ENCODE measurements around the gene CD109. TPM values are rescaled to one million over a fixed set of nuclear protein-coding genes. Genes with fewer than 3 reads are reported as not detected.

The CD109 gene
- total and polyA plus RNA-seq, 2 of the 8 experiments (the other 6 are each of a cell fraction or from before 2014, with no cell fraction given), result 1.4 to 5.3 TPM

GRCh38 chr6:73669005-73669404, 27.0 kb upstream of the CD109 start:
- Histone ChIP-seq H2BK15ac (ENCODE audit: low read length) (no peak overlapping the region), H3K4ac (replicated peaks; ENCODE audit: insufficient read length, low read depth, low read length) (no peak overlapping the region), H3K9me3 (ENCODE audit: insufficient read depth in 2 of 2, low read depth in 1 of 2, low read length in 1 of 2) (no peaks in the 10 kb centered on the region), H3K23me2 (ENCODE audit: low read depth, low read length) (no peaks in the 10 kb centered on the region), H3K9ac (replicated peaks in 1 of 4; ENCODE audit: extremely low read depth in 1 of 4, low read depth in 3 of 4, low read length in 3 of 4) (no peak overlapping the region), H3K36me3 (ENCODE audit: control insufficient read depth in 2 of 4, insufficient read depth in 4 of 4, low read length in 3 of 4) (no peaks in the 10 kb centered on the region), H3K4me1 (replicated peaks in 1 of 4; ENCODE audit: control insufficient read depth in 3 of 4, insufficient read depth in 4 of 4, low read length in 3 of 4) (no peaks in the 10 kb centered on the region), H3K79me2 (ENCODE audit: control insufficient read depth in 1 of 2, insufficient read depth in 2 of 2, low read length in 2 of 2) (no peaks in the 10 kb centered on the region), H4K91ac (replicated peaks; ENCODE audit: insufficient read length, low read length) (no peak overlapping the region), H3K23ac (ENCODE audit: insufficient read length) (no peak overlapping the region), H4K20me1 (replicated peaks in 1 of 2; ENCODE audit: control insufficient read depth in 1 of 2, insufficient read depth in 2 of 2, low read length in 2 of 2) (no peaks in the 10 kb centered on the region), H2BK5ac (ENCODE audit: low read depth, low read length) (no peak overlapping the region), H3K56ac (replicated peaks; ENCODE audit: insufficient read length, low read depth, low read length) (no peak overlapping the region), H3K14ac (ENCODE audit: insufficient read length) (no peak overlapping the region), H4K8ac (ENCODE audit: extremely low read depth, insufficient read depth, low read length) (no peak overlapping the region), H2BK120ac (replicated peaks; ENCODE audit: low read depth, low read length) (no peak overlapping the region), H2AFZ (ENCODE audit: low read length) (no peak overlapping the region), H2AK5ac (ENCODE audit: low read depth, low read length) (no peak overlapping the region), H3K4me3 (ENCODE audit: extremely low read depth in 1 of 4, insufficient read depth in 2 of 4, low read depth in 3 of 4, low read length in 4 of 4) (no peak overlapping the region), H2BK12ac (ENCODE audit: low read depth, low read length) (no peak overlapping the region), H4K5ac (ENCODE audit: insufficient read length, low read depth, low read length) (no peak overlapping the region), H3K27me3 (replicated peaks in 1 of 4; ENCODE audit: control insufficient read depth in 3 of 4, extremely low read depth in 1 of 4, insufficient read depth in 3 of 4, low read length in 3 of 4) (no peaks in the 10 kb centered on the region), H3K27ac (ENCODE audit: low read depth, low read length) (no peak overlapping the region), H3K18ac (ENCODE audit: extremely low read depth, low read length) (no peak overlapping the region), H3K79me1 (ENCODE audit: low read depth, low read length) (no peaks in the 10 kb centered on the region), H2BK20ac (ENCODE audit: low read length) (no peak overlapping the region), H3K4me2 (ENCODE audit: insufficient read depth in 1 of 2, low read depth in 2 of 2, low read length in 2 of 2) (no peak overlapping the region)
- ChIA-PET CTCF (ENCODE audit: partially characterized antibody) (no interaction called here), POLR2A (ENCODE audit: partially characterized antibody) (interaction anchor here (0.7 kb wide), 1 partner anchor 652 kb away, joined by 3 read pairs; no protein-coding TSS in a partner anchor)
- 88% methylated on average over 1 of the region's 1 CpG; no CpG with 5 or more reads in 1 of the 2 experiments for WGBS, 2 experiments (ENCODE audit: extremely low coverage in 1 of 2, insufficient coverage in 1 of 2, insufficient read length in 1 of 2, insufficient replicate concordance in 2 of 2, low coverage in 1 of 2, low lambda C conversion rate in 2 of 2, missing lambda C conversion rate in 1 of 2)
- no peak for DNase-seq (ENCODE audit: low read depth in 1 of 2, low spot score in 2 of 2)
- FAIRE-seq, result no peak
- TF ChIP-seq RFX5 (IDR thresholded peaks at IDR 0.05; ENCODE audit: borderline replicate concordance, low read depth, low read length), result no peak
- TF ChIP-seq SIN3A (conservative IDR thresholded peaks at IDR 0.05 in 1 of 2, IDR thresholded peaks at IDR 0.05 in 1 of 2; ENCODE audit: low read depth in 1 of 2, low read length in 2 of 2), result no peak
- TF ChIP-seq ASH2L (IDR thresholded peaks at IDR 0.05; ENCODE audit: low read length), result no peak
- no peak for TF ChIP-seq HDAC2 (IDR thresholded peaks at IDR 0.05; ENCODE audit: borderline replicate concordance in 1 of 2, low read depth in 2 of 2, low read length in 2 of 2)
- TF ChIP-seq SP1 (IDR thresholded peaks at IDR 0.05; ENCODE audit: low read depth, low read length), result no peak
- no peak for TF ChIP-seq POU5F1 (IDR thresholded peaks at IDR 0.05; ENCODE audit: low read depth, low read length)
- no peak for TF ChIP-seq NRF1 (IDR thresholded peaks at IDR 0.05; ENCODE audit: low read depth, low read length)
- no peak for TF ChIP-seq BACH1 (IDR thresholded peaks at IDR 0.05; ENCODE audit: low read length)
- TF ChIP-seq JUND (IDR thresholded peaks at IDR 0.05; ENCODE audit: low read length), result no peak
- TF ChIP-seq CTCF (IDR thresholded peaks at IDR 0.05; ENCODE audit: control extremely low read depth in 1 of 3, insufficient read depth in 1 of 3, low read depth in 1 of 3, low read length in 3 of 3), result no peak
- TF ChIP-seq RAD21 (IDR thresholded peaks at IDR 0.05 in 1 of 2, conservative IDR thresholded peaks at IDR 0.05 in 1 of 2; ENCODE audit: low read depth in 2 of 2, low read length in 2 of 2), result no peak

Measured in H1 (cell line).